CD4-positive, alpha-beta memory T cell (primary cell): ENCODE data around the gene ADCY9. TPM values are rescaled to one million over a fixed set of nuclear protein-coding genes. Genes with fewer than 3 reads are reported as not detected.
"Not testable (repeated sequence)": the region's sequence is repeated elsewhere in the genome, so short reads cannot be mapped to it uniquely, and the experiment has no call there.

ENCODE experiments used
- CTCF ChIA-PET: fragments of 350-600 bp; sonication (Branson Sonifier 250); formaldehyde crosslinking; loops from one replicate; lab custom pipeline; 2021; ENCODE audit warnings: inconsistent platforms; ENCODE audit not compliant: partially characterized antibody; lab: Charles Lee
- POLR2A ChIA-PET: fragments of 350-600 bp; sonication (Branson Sonifier 250); formaldehyde crosslinking; loops from one replicate; lab custom pipeline; 2021; ENCODE audit not compliant: partially characterized antibody; lab: Charles Lee
- DNase-seq, 5 donors: peaks; one replicate each; pipeline versions ENCODE4 v3.0.0 to v3.0.0-alpha.2; 2020 to 2022; ENCODE audit warnings: mixed read lengths in 1 of 5
- H3K27ac ChIP-seq: one replicate; pipeline ENCODE4 v1.7.0; 2013; ENCODE audit warnings: low read depth, low read length
- H3K27me3 ChIP-seq: 2 replicates; pipeline ENCODE4 v1.7.0; 2013; ENCODE audit warnings: mild to moderate bottlenecking, low read length, moderate library complexity; ENCODE audit not compliant: insufficient read depth
- H3K36me3 ChIP-seq: 2 replicates; pipeline ENCODE4 v1.7.0; 2013; ENCODE audit warnings: mild to moderate bottlenecking, low read length, moderate library complexity; ENCODE audit not compliant: insufficient read depth
- H3K4me1 ChIP-seq: 2 replicates; pipeline ENCODE4 v1.7.0; 2013; ENCODE audit warnings: mild to moderate bottlenecking, low read length, moderate library complexity; ENCODE audit not compliant: insufficient read depth
- H3K4me3 ChIP-seq, 2 donors: one replicate each; pipeline ENCODE4 v1.7.0; 2013; ENCODE audit warnings: low read length in 2 of 2, mild to moderate bottlenecking in 1 of 2
- H3K9me3 ChIP-seq, 2 donors: one replicate each; pipeline ENCODE4 v1.7.0; 2013; ENCODE audit warnings: low read length in 2 of 2, control low read depth in 1 of 2; ENCODE audit not compliant: control insufficient read depth in 1 of 2
- H3K27ac Mint-ChIP-seq, 7 donors: one replicate each; pipeline ENCODE4 v1.8.0; 2020 to 2021; ENCODE audit warnings: mixed read lengths in 7 of 7, mild to moderate bottlenecking in 6 of 7, inconsistent platforms in 3 of 7, moderate library complexity in 3 of 7
- H3K27me3 Mint-ChIP-seq, 2 donors: one replicate each; pipeline ENCODE4 v1.8.0; 2020 to 2021; ENCODE audit warnings: mixed read lengths in 2 of 2
- H3K36me3 Mint-ChIP-seq, 2 donors: one replicate each; pipeline ENCODE4 v1.8.0; 2020 to 2021; ENCODE audit warnings: mixed read lengths in 2 of 2, inconsistent platforms in 1 of 2, mild to moderate bottlenecking in 1 of 2
- H3K4me1 Mint-ChIP-seq, 4 donors: one replicate each; pipeline ENCODE4 v1.8.0; 2020 to 2021; ENCODE audit warnings: mixed read lengths in 4 of 4, mild to moderate bottlenecking in 1 of 4
- H3K4me3 Mint-ChIP-seq, 8 donors: one replicate each; pipeline ENCODE4 v1.8.0; 2020 to 2021; ENCODE audit warnings: mixed read lengths in 8 of 8, mild to moderate bottlenecking in 7 of 8, moderate library complexity in 6 of 8, inconsistent platforms in 3 of 8
- H3K9me3 Mint-ChIP-seq, 8 donors: one replicate each; pipeline ENCODE4 v1.8.0; 2020 to 2021; ENCODE audit warnings: mixed read lengths in 8 of 8, mild to moderate bottlenecking in 5 of 8, inconsistent platforms in 3 of 8, moderate library complexity in 1 of 8
- intact Hi-C: fragments of 100-400 bp; cut with micrococcal nuclease; formaldehyde crosslinking; loops from one replicate; pipeline ENCODE4 v1.15.1; 2023
- polyA plus RNA-seq, 2 donors: library from polyadenylated mRNA; unstranded; fragments of 300-500 nt; fragmentation: Illumina TruSeq; gene quantifications; one replicate each; pipeline ENCODE4 v1.2.3, GENCODE V29; 2021
- total RNA-seq, 2 experiments: library from RNA; stranded (reverse); gene quantifications; one replicate each; pipeline ENCODE4 v1.2.3, GENCODE V29; 2021

Gene ADCY9
- total and polyA plus RNA-seq, 4 experiments from 2014 or later: 0.26 to 8.1 (median 4.5) TPM

- Mint-ChIP-seq H3K4me3 (peak overlapping the region; percentile 29 to 69 (median 55)), H3K9me3 (no peaks in the 10 kb centered on the region), H3K27ac (peak overlapping the region in 2 of 7 donors; percentile 68 to 72), H3K4me1 (peaks cover 15 to 34% (median 26%) of the 10 kb centered on the region in 4 donors), H3K36me3 (peaks cover 0 to 12% of the 10 kb centered on the region in 2 donors), H3K27me3 (no peaks in the 10 kb centered on the region)
- DNase-seq: peak; percentile 24 to 60 (median 31)
- Histone ChIP-seq H3K4me3 (no peak overlapping the region), H3K4me1 (peaks cover 24% of the 10 kb centered on the region), H3K27ac (no peak overlapping the region), H3K36me3 (no peaks in the 10 kb centered on the region), H3K9me3 (no peaks in the 10 kb centered on the region), H3K27me3 (no peaks in the 10 kb centered on the region)
- intact Hi-C loops: no loop called here
- ChIA-PET CTCF (no interaction called here), POLR2A (no interaction called here)
Observed at GRCh38 chr16:4081521-4082021, 34.7 kb downstream of the ADCY9 start.

DNA sequence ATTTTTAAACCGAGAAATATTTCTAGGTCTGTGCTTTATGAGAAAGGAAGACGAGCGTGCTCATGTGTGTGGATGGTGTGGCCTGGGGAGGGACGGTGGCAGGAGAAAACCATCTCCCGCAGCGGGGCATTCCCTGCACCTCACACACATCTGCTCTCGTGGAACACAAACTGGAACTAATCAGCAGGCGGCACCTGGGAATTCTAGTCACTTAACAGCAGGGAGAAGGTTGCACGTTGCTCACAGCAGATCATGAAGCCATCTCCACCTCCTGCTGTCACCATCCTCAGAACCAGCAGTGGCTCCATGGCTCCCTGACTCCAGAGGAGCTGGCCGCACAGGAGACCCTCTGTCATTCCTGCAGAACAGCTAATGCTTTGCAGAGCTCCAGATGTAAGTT is 35.2 kb downstream of the ADCY9 start:
- Histone ChIP-seq H3K36me3 (no peaks in the 10 kb centered on the region), H3K9me3 (no peaks in the 10 kb centered on the region), H3K4me1 (peaks cover 24% of the 10 kb centered on the region), H3K27me3 (no peaks in the 10 kb centered on the region), H3K27ac (no peak overlapping the region), H3K4me3 (no peak overlapping the region)
- DNase-seq: no peak
- H3K4me3 Mint-ChIP-seq: peak overlapping the region in 4 of 8 donors; percentile 50 to 69 (median 64)
- POLR2A ChIA-PET: no interaction called here
- H3K9me3 Mint-ChIP-seq: no peaks in the 10 kb centered on the region
- CTCF ChIA-PET: no interaction called here
- intact Hi-C loops: no loop called here
- peaks cover 15 to 34% (median 26%) of the 10 kb centered on the region in 4 donors for H3K4me1 Mint-ChIP-seq
- peaks cover 0 to 10% of the 10 kb centered on the region in 2 donors for H3K36me3 Mint-ChIP-seq
- H3K27me3 Mint-ChIP-seq: no peaks in the 10 kb centered on the region
- peak overlapping the region in 1 of 7 donors; percentile 44 for H3K27ac Mint-ChIP-seq

GRCh38 chr16:4077174-4077649 is 39.0 kb downstream of the ADCY9 start:
- ChIA-PET CTCF (interaction anchor here (1.2 to 1.3 kb wide), 2 partner anchors 9 to 11 kb away, joined by 3 read pairs; no protein-coding TSS in a partner anchor), POLR2A (no interaction called here)
- Histone ChIP-seq H3K9me3 (no peaks in the 10 kb centered on the region), H3K27ac (no peak overlapping the region), H3K36me3 (no peaks in the 10 kb centered on the region), H3K27me3 (no peaks in the 10 kb centered on the region), H3K4me1 (peaks cover 16% of the 10 kb centered on the region), H3K4me3 (no peak overlapping the region)
- Mint-ChIP-seq H3K4me1 (peaks cover 9 to 22% (median 18%) of the 10 kb centered on the region in 4 donors), H3K9me3 (no peaks in the 10 kb centered on the region), H3K4me3 (no peak overlapping the region), H3K36me3 (peaks cover 0 to 7% of the 10 kb centered on the region in 2 donors), H3K27me3 (no peaks in the 10 kb centered on the region), H3K27ac (peak overlapping the region in 4 of 7 donors; percentile 12 to 58 (median 52))
- intact Hi-C loops: no loop called here
- no peak for DNase-seq

GRCh38 chr16:4075534-4075933 is 40.7 kb downstream of the ADCY9 start:
- Mint-ChIP-seq H3K27ac (no peak overlapping the region), H3K4me1 (peaks cover 4 to 7% (median 5%) of the 10 kb centered on the region in 4 donors), H3K4me3 (no peak overlapping the region), H3K27me3 (no peaks in the 10 kb centered on the region), H3K9me3 (no peaks in the 10 kb centered on the region), H3K36me3 (peaks cover 0 to 7% of the 10 kb centered on the region in 2 donors)
- ChIA-PET CTCF (no interaction called here), POLR2A (no interaction called here)
- intact Hi-C loops: no loop called here
- no peak overlapping the region for H3K4me3 ChIP-seq
- no peaks in the 10 kb centered on the region for H3K9me3 ChIP-seq
- no peaks in the 10 kb centered on the region for H3K36me3 ChIP-seq
- H3K27ac ChIP-seq: no peak overlapping the region
- H3K27me3 ChIP-seq: no peaks in the 10 kb centered on the region
- DNase-seq: no peak
- H3K4me1 ChIP-seq: no peaks in the 10 kb centered on the region

DNA sequence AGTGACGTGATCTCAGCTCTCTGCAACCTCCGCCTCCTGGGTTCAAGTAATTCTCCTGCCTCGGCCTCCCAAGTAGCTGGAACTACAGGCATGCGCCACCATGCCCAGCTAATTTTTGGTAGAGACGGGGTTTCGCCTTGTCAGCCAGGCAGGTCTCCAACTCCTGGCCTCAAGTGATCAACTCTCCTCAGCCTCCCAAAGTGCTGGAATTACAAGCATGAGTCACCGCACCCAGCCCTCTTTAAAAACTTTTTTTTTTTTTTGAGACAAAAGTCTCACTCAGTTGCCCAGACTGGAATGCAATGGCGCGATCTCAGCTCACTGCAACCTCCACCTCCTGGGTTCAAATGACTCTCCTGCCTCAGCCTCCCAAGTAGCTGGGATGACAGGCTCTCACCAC is 43.1 kb downstream of the ADCY9 start:
- intact Hi-C loops, CTCF ChIA-PET, POLR2A ChIA-PET, H3K27ac ChIP-seq, DNase-seq, H3K36me3 Mint-ChIP-seq, H3K9me3 Mint-ChIP-seq, H3K27me3 ChIP-seq, H3K27me3 Mint-ChIP-seq, H3K36me3 ChIP-seq, H3K4me3 ChIP-seq, H3K4me3 Mint-ChIP-seq, H3K4me1 Mint-ChIP-seq, H3K9me3 ChIP-seq, H3K4me1 ChIP-seq: not testable (repeated sequence)
- H3K27ac Mint-ChIP-seq: peak overlapping the region in 1 of 7 donors; percentile 30

DNA sequence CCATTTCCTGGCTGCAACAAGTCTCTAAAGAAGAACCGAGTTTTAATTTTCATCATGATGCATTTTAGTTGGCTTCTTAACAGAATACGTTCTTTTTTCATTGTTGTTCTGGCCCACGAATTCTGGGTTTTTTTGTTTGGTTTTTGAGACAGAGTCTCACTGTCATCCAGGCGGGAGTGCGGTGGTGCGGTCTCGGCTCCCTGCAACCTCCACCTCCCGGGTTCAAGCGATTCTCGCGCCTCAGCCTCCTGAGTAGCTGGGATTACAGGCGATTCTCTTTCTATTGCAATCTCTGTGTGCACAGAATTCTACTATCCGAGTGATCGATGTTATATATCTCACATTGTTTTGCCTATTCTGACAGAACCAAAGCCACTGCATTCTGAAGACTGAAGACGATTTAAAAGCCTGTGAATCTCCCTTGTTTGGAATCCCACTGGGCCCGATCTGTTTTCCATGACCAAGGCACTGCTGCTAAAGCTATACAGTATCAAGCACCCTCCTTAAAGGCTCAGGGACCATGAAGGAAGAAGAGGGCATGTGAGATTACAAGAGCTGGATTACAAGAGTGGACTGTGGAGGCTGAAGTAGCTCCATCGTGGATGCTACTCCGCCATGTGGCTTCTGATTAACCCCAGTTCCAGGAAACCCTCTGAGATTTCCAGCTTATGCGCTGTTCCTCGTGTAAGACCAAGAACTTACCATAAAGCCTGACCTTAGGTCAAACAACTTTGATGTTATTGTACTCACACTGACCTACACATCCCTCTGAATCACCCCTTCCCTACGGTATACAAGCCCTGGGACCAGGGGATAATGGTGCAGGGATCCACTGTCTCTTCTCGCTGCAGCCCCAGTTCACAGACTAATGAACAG is 44.3 kb downstream of the ADCY9 start:
- peak overlapping the region in 1 of 7 donors; percentile 43 for H3K27ac Mint-ChIP-seq
- H3K27me3 Mint-ChIP-seq: no peaks in the 10 kb centered on the region
- H3K4me1 Mint-ChIP-seq: peaks cover 0 to 5% (median 2%) of the 10 kb centered on the region in 4 donors
- POLR2A ChIA-PET: no interaction called here
- no peaks in the 10 kb centered on the region for H3K36me3 Mint-ChIP-seq
- intact Hi-C loops: no loop called here
- CTCF ChIA-PET: no interaction called here
- no peaks in the 10 kb centered on the region for H3K4me1 ChIP-seq
- H3K4me3 Mint-ChIP-seq: no peak overlapping the region
- H3K4me3 ChIP-seq: no peak overlapping the region
- no peaks in the 10 kb centered on the region for H3K9me3 ChIP-seq
- no peaks in the 10 kb centered on the region for H3K36me3 ChIP-seq
- no peaks in the 10 kb centered on the region for H3K27me3 ChIP-seq
- no peak overlapping the region for H3K27ac ChIP-seq
- DNase-seq: no peak
- H3K9me3 Mint-ChIP-seq: no peaks in the 10 kb centered on the region

GRCh38 chr16:4070936-4071335 is 45.3 kb downstream of the ADCY9 start:
- Mint-ChIP-seq H3K4me3 (no peak overlapping the region), H3K27ac (peak overlapping the region in 1 of 7 donors; percentile 53), H3K27me3 (no peaks in the 10 kb centered on the region), H3K9me3 (no peaks in the 10 kb centered on the region), H3K4me1 (peaks cover 3 to 5% (median 4%) of the 10 kb centered on the region in 4 donors), H3K36me3 (no peaks in the 10 kb centered on the region)
- DNase-seq: no peak
- H3K36me3 ChIP-seq: no peaks in the 10 kb centered on the region
- H3K27ac ChIP-seq: no peak overlapping the region
- no peak overlapping the region for H3K4me3 ChIP-seq
- ChIA-PET POLR2A (no interaction called here), CTCF (no interaction called here)
- H3K27me3 ChIP-seq: no peaks in the 10 kb centered on the region
- intact Hi-C loops: no loop called here
- no peaks in the 10 kb centered on the region for H3K4me1 ChIP-seq
- H3K9me3 ChIP-seq: no peaks in the 10 kb centered on the region
